GM21723 (cell line): ENCODE results near the gene KLHDC7A.

ENCODE experiments used
- ATAC-seq: cut with Tn5 transposase; IDR thresholded peaks from one replicate; pipeline ENCODE4 v1.9.1; 2021; ENCODE audit warnings: mild to moderate bottlenecking, moderate library complexity; ENCODE audit not compliant: unreplicated experiment

Gene KLHDC7A

DNA sequence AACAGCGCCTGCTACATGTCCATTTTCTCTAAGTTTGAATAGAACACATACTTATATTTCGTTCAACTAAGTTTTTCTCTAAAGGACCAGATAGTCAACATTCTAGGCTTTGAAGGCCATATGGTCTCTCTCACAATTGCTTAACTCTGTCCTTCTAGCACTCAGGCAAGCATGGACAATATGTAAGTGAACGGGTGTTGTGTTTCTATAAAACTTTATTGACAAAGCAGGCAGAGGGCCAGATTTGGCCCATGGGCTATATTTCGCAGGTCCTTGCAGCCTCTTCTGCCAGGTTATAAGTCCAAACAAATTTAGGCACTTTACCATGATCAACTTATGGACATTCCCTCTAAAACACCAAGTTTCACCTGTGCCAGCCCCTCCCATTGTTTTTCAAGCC, 21.1 kb downstream of the KLHDC7A start:
- ATAC-seq = no peak

DNA sequence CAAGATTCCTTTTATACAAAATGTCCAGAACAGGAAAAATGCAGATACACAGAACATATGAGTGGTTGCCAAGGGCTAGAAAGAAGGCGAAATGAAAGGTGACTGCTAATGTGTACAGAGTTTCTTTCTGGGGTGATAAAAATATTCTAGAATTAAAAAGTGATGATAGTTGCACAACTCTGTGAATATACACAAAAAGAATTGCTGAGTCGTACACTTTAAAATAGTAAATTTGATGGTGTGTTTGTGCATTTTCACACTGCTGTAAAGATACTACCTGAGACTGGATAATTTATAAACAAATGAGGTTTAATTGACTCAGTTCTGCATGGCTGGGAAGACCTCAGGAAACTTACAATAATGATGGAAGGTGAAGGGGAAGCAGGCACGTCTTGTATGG, 23.9 kb downstream of the KLHDC7A start:
- no peak for ATAC-seq

DNA sequence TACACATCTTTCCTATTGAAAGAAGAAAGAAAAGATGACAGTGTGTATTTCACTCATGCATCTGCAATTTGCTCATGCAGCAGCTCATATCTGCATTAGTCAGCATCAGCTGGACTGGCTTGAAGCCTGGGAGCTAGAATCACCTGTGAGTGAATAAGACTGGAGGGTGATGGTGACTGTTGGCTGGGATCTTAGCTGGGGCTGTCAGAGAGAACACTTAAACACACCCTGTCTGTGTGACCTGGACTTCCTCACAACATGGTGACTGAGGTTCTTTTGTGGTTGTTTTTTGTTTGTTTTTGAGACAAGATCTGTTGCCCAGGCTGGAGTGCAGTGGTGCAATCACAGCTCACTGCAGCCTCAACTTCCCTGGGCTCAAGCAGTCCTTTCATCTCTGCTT, 24.9 kb downstream of the KLHDC7A start:
- ATAC-seq = no peak

DNA sequence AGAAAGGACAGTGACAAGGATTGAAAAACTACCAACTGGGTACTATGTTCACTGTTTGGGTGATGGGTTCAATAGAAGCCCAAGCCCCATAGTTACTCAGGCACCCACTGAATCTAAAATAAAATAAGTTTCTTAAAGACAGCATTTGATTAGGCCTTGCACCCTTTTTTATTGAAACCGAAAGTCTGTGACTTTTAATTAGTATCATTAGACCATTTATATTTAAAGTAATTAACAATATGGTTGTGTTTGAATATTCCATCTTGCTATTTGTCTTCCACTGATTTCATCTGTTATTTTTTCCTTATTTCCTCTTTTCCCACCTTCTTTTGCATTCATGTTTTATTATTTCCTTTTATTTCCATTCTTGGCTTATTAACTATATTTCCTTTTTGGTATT, 27.4 kb downstream of the KLHDC7A start:
- no peak for ATAC-seq

DNA sequence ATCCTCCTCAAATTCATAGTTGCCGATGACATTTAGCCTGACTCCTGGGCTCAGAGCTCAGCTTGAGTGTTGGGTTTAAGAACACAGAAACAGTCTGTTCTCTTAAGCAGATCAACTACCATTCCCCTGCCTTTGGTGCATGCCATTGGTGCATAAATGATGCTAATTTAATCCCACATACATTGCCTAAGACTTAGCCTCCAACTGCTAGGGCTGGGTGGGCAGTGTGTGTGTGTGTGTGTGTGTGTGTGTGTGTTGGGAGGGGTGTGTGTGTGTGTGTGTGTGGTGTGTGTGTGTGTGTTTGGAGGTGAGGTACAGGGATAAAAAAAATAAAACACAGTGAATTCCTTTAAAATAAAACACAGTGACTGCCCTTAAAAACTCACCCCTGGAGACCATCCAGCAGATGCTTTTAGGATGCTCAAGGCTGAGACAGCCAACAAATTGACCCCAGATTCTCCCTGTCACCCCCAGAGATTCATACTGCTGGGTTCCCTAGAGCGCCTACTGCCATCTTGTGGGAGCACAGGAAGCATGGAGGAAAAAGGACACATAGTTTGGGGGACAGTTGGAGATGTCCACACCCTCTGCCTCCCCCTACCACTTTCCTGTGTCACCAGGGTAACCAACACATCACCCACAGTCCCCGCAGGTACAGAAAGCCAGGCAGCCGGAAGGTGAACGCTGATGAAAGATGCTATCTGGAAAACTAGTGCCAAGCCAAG, 30.6 kb downstream of the KLHDC7A start:
- ATAC-seq = no peak

DNA sequence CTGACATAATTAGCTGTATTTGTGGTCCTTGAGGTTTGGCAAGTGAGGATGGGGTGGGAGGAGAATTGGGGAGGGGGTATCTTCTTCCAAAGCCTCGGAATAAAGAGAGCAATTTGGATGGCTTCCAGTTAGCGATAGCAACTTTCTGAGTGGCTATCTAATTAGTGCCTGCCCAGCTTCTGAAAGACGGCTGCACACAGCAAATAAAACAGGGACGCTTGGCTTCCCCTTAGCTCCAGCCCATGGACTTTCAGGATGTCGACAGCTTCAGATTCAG, 31.1 kb downstream of the KLHDC7A start:
- ATAC-seq = no peak

DNA sequence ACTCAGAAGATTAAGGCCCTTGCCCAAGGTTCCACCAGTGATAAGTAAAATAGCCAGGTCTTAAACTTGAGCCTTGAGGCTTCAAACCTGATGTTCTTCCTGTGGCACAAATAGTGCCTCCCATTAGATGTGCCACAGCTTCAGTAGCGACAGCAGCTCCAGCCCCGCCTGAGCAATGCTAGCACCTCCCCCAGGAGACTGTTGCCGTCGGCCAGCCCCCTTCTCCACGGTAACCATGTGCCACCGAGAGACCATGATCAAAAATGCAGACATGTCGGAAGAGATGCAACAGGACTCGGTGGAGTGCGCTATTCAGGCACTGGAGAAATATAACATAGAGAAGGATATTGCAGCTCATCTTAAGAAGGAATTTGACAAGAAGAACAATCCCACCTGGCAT, 32.2 kb downstream of the KLHDC7A start:
- no peak for ATAC-seq

DNA sequence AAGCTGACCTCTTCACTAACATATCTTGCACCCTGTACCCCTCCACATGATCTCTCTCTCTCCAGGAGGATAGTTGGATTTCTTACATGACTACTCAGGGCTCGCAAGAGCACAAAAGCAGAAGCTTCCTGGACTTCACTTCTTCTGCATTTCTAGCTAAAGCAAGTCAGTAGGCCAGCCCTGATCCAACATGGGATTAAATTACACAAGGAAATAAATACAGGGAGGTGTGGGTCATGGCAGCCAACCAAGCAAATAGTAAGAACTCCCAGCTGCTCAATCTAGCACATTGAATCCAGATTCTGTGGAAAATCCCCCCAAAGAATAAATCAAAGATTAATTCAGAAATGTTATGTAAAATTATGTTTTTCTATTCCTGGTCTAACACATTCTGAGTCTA, 33.3 kb downstream of the KLHDC7A start:
- ATAC-seq = no peak

DNA sequence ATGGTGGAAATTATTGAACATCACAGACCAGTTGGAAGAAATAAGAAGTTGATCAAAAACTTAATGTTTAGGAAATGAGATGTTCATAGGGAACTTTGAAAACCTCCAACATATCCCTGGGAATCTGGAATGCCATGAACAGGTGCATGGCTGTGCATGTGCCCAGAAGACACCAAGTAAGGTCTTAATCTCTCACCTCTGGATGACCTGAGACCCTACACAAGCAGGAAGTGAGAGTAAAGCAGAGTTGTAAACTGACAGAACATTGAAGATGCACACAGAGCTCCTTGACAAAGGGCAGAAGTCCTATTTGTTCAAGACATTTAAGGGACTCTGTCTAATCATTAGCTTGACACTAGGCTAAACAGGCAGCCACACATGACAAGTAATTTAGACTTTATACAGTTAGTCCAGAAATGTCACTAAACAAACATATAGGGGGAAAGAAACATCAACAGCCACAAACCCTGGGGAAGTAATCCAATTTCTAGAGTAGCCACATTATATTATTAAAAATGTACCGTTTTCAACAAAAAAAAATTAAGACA, 34.5 kb downstream of the KLHDC7A start:
- ATAC-seq = no peak

DNA sequence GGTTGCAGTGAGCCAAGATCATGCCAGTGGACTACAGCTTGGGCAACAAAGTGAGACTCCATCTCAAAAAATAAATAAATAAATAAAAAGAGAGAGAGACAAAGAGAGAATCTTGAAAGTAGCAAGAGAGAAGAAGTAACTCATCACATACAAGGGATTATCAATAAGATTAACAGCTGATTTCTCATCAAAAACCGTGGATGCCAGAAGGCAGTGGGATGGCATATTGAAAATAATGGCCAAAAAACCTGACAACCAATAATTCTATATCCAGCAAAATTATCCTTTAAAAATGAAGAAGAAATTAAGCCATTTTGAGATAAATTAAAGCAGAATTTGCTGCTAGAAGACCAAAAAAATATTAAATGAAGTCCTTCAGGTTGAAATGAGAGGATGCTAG, 35.7 kb downstream of the KLHDC7A start:
- ATAC-seq = no peak

DNA sequence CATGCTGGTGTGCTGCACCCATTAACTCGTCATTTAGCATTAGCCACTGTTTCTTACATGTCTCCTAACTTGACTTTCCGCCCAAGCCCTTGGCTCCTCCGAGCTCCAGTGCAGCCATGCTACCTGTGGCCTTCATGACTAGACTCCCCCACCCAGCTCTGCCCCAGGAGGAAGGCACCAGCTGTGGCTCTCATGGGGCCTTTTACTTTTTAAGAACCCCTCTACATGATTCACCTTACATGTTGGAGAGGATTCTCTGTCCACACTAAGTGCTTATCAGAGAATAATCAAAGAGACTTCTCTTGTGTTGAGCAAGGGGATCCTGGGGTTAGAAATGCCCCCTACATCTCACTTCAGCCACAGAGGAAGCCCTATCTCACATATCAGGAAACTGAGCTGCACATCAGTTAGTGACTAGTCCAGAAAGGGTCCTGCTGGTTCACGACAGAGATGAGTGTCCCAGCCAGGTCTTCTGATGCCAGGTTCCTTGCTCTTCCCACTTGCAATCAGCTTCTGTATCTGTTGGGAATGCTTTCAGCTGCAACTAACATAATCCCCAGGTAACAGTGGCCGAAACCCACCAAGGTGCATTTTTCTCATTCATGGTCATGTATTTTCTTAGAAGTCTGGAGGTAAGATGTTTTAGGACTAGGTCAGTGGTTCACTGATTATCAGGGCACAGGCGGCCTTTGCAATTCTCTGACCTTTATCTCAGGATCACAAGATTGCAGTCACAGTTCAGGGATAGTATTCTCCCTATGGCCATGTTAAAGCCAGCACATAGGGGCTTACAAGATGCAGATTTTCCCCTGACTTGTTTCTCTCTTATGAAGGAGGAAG, 45.9 kb downstream of the KLHDC7A start:
- ATAC-seq = no peak

DNA sequence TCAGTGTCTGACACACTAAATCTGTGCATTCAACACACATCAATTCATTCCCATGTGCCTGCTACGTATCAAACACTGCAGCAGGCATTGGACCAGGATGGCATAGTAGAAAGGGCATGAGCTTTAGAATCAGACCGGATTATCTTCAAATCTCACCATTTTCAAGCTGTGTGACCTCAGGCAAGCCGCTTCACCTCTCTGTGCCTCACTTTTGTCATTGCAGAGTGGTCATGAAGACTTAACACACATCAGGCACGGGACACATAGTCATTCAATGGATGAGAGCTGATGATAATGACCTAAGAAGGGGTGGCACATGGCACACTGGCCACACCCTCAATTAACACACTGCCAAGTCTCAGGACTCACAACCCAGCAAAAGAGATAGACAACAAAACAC, 46.8 kb downstream of the KLHDC7A start:
- no peak for ATAC-seq

DNA sequence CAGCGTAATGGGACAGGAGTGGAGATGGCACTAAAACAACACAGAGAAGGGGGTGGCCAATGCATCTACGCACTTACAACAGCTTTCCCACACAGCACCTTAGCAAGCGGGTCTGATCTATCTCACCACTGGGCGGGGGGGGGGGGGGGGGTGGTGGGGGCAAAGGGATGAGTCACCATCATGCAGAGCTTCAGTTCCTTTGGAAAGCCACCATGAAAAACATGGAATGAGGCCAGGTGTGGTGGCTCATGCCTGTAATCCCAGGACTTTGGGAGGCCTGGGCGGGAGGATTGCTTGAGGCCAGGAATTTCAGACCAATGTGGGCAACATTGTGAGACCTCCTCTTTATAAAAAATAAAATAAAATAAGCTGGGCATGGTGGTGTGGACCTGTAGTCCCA, 47.2 kb downstream of the KLHDC7A start:
- no peak for ATAC-seq

DNA sequence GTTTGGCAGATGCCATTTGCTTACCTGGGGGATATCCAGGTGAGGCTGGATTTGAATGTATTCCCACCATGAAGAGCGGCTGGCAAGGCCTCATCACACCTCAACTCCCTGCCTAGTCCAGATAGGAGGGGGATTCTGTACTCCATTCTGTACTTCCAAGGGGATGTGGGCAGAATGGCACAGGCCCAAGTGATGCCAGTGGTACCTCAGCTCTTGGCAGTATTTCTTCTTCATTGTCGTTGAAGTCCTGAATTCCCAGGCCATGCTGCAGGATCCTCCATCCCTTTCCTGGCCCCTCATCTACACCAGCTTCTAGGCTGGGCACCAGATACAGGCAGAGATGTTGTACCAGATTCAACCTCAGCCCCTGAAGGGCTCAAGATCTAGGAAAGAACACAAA, 47.9 kb downstream of the KLHDC7A start:
- no peak for ATAC-seq

DNA sequence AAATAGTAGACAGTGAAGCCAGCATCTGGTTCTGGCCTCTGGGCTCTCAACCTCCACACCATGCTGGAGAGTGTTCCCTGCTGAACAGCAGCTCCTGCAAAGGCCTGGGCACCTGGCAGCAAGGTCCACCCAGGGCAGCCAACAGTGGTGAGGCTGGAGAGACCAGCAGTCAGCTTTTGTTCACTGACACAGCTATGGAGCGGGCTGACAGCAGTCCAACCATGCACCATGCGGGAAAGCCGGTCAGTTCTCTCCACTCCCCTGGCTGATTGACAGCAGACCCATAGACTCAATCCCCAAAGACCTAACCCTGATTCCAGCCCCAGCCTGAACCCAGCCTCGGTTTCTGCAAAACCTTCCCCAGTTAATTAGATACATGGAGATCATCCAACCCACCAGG, 49.0 kb downstream of the KLHDC7A start:
- no peak for ATAC-seq

DNA sequence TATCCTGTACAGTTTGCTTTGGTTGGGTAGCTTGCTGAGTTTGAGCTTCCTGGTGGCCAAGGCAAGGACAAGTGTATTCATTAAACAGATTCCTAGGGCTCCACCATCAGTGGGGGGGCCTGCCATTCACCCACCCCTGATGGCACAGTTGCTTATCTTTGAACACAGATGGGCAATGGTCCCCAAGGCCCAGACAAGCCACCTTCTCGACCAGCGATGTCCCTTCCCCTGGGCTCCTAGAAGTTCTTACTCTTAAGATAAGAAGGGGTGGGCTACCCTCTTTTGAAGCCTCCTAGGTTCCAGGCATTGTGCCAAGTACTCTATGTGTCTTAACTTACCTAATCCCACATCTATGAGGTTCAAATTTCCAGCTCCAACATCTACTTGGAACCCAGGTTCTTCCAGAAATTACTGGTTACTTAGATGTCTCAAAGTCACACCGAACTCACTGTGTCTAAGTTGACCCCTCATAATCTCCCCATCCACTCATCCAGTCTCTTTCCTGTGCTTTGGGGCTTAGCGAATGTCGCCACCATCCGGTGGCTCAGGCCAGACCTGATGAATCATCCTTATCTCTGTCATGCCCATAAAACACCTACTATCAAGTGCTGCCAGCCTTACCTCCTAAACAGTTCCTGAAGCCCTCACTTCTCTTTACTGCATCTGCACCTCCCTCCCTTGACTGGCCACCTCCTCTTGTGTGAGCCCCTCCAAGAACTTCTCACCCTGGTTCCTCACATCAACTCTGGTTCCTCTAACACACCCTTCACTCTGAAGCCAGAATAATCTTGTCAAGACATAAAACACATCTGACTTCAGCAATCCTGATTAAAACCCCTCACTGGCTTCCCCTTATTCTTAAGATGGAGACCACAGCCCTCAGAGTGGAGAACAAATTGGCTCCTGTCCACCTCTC, 50.1 kb downstream of the KLHDC7A start:
- ATAC-seq = no peak

DNA sequence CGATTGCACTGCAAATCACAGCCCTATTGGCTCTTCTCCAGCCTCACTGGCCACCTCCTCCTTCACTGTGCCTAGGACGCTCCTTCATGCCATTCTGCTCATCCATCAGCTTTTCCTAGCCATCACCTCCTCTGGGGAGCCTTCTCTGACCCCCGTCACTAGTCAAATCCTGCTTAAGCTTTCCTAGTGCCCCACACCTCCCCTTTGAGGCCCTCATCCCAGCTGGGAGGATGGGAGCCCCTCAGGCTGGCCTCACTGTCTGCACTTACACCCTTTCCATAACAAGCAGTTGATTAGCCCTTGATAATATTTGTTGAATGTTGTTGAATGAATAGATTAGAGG, 50.7 kb downstream of the KLHDC7A start:
- no peak for ATAC-seq

DNA sequence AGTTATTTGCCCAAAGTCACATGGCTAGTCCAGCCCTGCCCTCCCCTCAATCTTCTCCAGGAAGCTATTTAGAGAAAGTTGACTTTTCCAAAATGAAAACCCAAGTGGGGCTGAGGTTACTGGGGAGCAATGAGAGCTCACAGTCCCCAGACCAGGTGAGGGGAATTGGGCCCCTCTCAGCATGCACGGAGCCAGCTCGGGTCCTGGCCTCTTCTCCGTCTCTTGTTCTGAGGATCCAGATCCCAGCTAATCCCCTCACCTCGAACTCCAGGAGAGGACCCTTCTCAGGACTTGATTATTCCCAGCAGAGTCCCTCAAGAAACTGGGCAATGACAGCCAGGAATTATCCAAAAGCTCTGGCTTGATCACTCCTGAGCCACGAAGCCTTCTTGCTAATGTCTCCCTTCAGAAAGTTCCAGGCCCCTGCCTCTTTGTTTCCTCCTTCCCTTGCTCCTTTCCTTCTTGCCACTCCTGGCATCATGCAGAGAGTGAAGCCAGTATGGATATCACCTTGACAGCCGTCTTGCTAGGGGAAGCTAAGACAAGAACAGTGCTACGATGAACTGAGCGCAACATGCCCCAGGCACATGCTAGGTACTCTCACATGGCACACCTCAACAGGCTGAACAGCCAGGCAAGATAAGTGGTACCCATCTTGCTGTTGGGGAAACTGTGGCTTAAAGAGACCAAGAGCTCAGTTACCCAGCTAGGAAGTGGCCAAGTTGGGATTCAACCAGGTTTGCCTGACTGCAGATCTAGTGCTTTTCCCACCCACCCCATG, 51.9 kb downstream of the KLHDC7A start:
- no peak for ATAC-seq

DNA sequence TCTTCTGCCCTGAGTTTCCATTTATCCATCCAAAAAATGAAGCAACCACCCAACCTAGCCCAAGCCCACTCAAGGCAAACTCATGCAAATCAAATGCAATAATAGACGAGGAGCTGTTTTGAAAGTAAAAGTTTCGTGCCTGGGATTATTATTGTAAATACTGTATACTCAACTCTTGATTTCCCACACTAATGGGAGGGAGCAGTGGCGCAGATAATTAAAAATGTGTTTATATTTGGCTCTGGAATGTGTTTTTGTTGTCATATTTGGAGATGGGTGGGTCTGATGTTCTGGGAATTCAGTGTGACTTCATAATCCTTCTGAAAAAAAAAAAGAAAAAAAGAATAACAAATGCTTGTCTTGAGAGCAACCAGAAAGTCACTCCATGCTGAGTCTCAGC, 52.5 kb downstream of the KLHDC7A start:
- no peak for ATAC-seq

DNA sequence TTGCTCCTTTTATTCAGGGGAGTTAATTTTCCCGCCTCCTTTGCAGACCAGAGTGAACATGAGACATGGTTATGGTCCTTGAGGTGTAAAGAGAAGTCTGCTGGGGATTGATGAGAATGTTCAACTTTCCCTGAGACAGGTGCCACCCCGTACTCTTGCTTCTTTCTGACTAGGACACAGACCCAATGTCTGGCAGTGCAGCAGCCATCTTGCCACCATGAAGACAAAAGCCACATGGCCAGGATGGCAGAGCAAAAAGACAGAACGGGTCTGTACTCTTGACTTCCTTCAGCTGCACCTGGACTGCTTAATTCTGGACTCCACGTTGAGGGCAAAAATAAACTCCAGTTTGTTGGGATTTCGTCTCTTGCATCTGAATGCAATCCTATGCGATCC, 54.1 kb downstream of the KLHDC7A start:
- ATAC-seq = no peak
